HEK293 (cell line): Measurements from ENCODE around the gene TRPV5.

Experiments
- CTCF ChIA-PET: fragments of 350-600 bp; formaldehyde crosslinking; extraction: SDS; loops from one replicate; lab custom pipeline; 2021; ENCODE audit warnings: antibody characterized with exemption; lab: Yijun Ruan, JAX
- POLR2A ChIA-PET: fragments of 300-600 bp; formaldehyde crosslinking; extraction: SDS; loops from one replicate; lab custom pipeline; 2020; ENCODE audit warnings: antibody characterized with exemption, inconsistent platforms; lab: Yijun Ruan, JAX
- H3K27ac ChIP-seq: fragments of 200-500 bp; sonication (Bioruptor generic); 2 replicates; pipeline ENCODE4 v1.5.1; 2014; ENCODE audit warnings: low read depth, low read length, control low read depth, inconsistent platforms; ENCODE audit errors: extremely low read depth
- H3K36me3 ChIP-seq, 2 experiments: fragments of 200-500 bp in 1 of 2; sonication (Bioruptor generic) in 1 of 2; 1 replicate in 1 of 2; 2 replicates in 1 of 2; pipeline ENCODE4 v1.5.1; 2014 to 2017; ENCODE audit warnings: inconsistent platforms in 2 of 2, low read length in 2 of 2; ENCODE audit not compliant: control insufficient read depth in 2 of 2, insufficient read depth in 1 of 2
- H3K4me1 ChIP-seq: fragments of 200-500 bp; sonication (Bioruptor generic); 2 replicates; pipeline ENCODE4 v1.5.1; 2014; ENCODE audit warnings: mild to moderate bottlenecking, low read length, inconsistent platforms; ENCODE audit not compliant: control insufficient read depth, insufficient read depth
- H3K4me3 ChIP-seq: 2 replicates; pipeline ENCODE4 v1.5.1; 2011; ENCODE audit warnings: low read depth, mild to moderate bottlenecking, control low read depth, low read length, moderate library complexity
- H3K9me3 ChIP-seq: fragments of 200-500 bp; sonication (Bioruptor generic); 2 replicates; pipeline ENCODE4 v1.5.1; 2014; ENCODE audit warnings: low read depth, low read length, inconsistent platforms; ENCODE audit not compliant: control insufficient read depth, insufficient read depth
- BCL11A ChIP-seq: fragments of 450-650 bp; formaldehyde crosslinking; IDR thresholded peaks from 2 replicates; pipeline ENCODE4 v1.5.1; 2016; ENCODE audit warnings: low read depth, missing biosample characterization, missing genetic modification characterization
- KLF7 ChIP-seq: fragments of 450-650 bp; formaldehyde crosslinking; IDR thresholded peaks from 2 replicates; pipeline ENCODE4 v1.5.1; 2016; ENCODE audit warnings: missing biosample characterization, missing genetic modification characterization, borderline replicate concordance
- MYNN ChIP-seq: fragments of 450-650 bp; formaldehyde crosslinking; IDR thresholded peaks from 2 replicates; pipeline ENCODE4 v1.5.1; 2016; ENCODE audit warnings: missing biosample characterization, missing genetic modification characterization, borderline replicate concordance
- SCRT1 ChIP-seq: fragments of 450-650 bp; formaldehyde crosslinking; IDR thresholded peaks from 2 replicates; pipeline ENCODE4 v1.5.1; 2016; ENCODE audit warnings: missing biosample characterization, missing genetic modification characterization, borderline replicate concordance
- SP3 ChIP-seq: fragments of 450-650 bp; formaldehyde crosslinking; IDR thresholded peaks from 2 replicates; pipeline ENCODE4 v1.5.1; 2016; ENCODE audit warnings: missing biosample characterization, missing genetic modification characterization
- ZFP41 ChIP-seq: fragments of 450-650 bp; formaldehyde crosslinking; IDR thresholded peaks from 2 replicates; pipeline ENCODE4 v1.5.1; 2016; ENCODE audit warnings: missing biosample characterization, missing genetic modification characterization, borderline replicate concordance
- ZNF18 ChIP-seq: fragments of 450-650 bp; formaldehyde crosslinking; IDR thresholded peaks from 2 replicates; pipeline ENCODE4 v1.5.1; 2016; ENCODE audit warnings: missing biosample characterization, missing genetic modification characterization
- ZNF184 ChIP-seq: fragments of 450-650 bp; IDR thresholded peaks from 2 replicates; pipeline ENCODE4 v1.5.1; 2018; ENCODE audit warnings: missing biosample characterization, mild to moderate bottlenecking, missing genetic modification characterization
- ZNF2 ChIP-seq: fragments of 450-650 bp; formaldehyde crosslinking; IDR thresholded peaks from 2 replicates; pipeline ENCODE4 v1.5.1; 2016; ENCODE audit warnings: missing biosample characterization, missing genetic modification characterization
- ZNF214 ChIP-seq: fragments of 450-650 bp; formaldehyde crosslinking; IDR thresholded peaks from 2 replicates; pipeline ENCODE4 v1.5.1; 2017; ENCODE audit warnings: missing biosample characterization, mild to moderate bottlenecking, missing genetic modification characterization, borderline replicate concordance
- ZNF514 ChIP-seq: fragments of 450-650 bp; formaldehyde crosslinking; IDR thresholded peaks from 2 replicates; pipeline ENCODE4 v1.5.1; 2016; ENCODE audit warnings: missing biosample characterization, missing genetic modification characterization
- ZNF560 ChIP-seq: fragments of 450-650 bp; formaldehyde crosslinking; IDR thresholded peaks from 2 replicates; pipeline ENCODE4 v1.5.1; 2017; ENCODE audit warnings: missing biosample characterization, missing genetic modification characterization, borderline replicate concordance
- ZNF561 ChIP-seq: fragments of 450-650 bp; IDR thresholded peaks from 2 replicates; pipeline ENCODE4 v1.5.1; 2018; ENCODE audit warnings: missing biosample characterization, missing genetic modification characterization, borderline replicate concordance
- ZNF623 ChIP-seq: fragments of 450-650 bp; formaldehyde crosslinking; IDR thresholded peaks from 2 replicates; pipeline ENCODE4 v1.5.1; 2016; ENCODE audit warnings: missing biosample characterization, missing genetic modification characterization
- ZNF658 ChIP-seq: fragments of 450-650 bp; formaldehyde crosslinking; IDR thresholded peaks from 2 replicates; pipeline ENCODE4; 2016; ENCODE audit warnings: missing biosample characterization, missing genetic modification characterization
- ZNF837 ChIP-seq: fragments of 450-650 bp; formaldehyde crosslinking; IDR thresholded peaks from 2 replicates; pipeline ENCODE4 v1.5.1; 2016; ENCODE audit warnings: missing biosample characterization, missing genetic modification characterization
- ZNF843 ChIP-seq: fragments of 450-650 bp; formaldehyde crosslinking; IDR thresholded peaks from 2 replicates; pipeline ENCODE4 v1.5.1; 2016; ENCODE audit warnings: missing biosample characterization, missing genetic modification characterization
- ZSCAN5A ChIP-seq: fragments of 450-650 bp; formaldehyde crosslinking; IDR thresholded peaks from 2 replicates; pipeline ENCODE4 v1.5.1; 2016; ENCODE audit warnings: missing biosample characterization, missing genetic modification characterization
- TF ChIP-seq, protein P1 (sequence below): fragments of 450-650 bp; formaldehyde crosslinking; IDR thresholded peaks from 2 replicates; pipeline ENCODE4 v1.5.1; 2017; ENCODE audit warnings: missing biosample characterization, missing genetic modification characterization
- TF ChIP-seq, protein P2 (sequence below): fragments of 450-650 bp; formaldehyde crosslinking; IDR thresholded peaks from 2 replicates; pipeline ENCODE4 v1.5.1; 2016; ENCODE audit warnings: missing biosample characterization, missing genetic modification characterization
- TF ChIP-seq, protein P3 (sequence below): fragments of 450-650 bp; formaldehyde crosslinking; conservative IDR thresholded peaks from 2 replicates; pipeline ENCODE4 v1.5.1; 2016; ENCODE audit warnings: low read depth, missing biosample characterization, missing genetic modification characterization

Gene TRPV5

DNA sequence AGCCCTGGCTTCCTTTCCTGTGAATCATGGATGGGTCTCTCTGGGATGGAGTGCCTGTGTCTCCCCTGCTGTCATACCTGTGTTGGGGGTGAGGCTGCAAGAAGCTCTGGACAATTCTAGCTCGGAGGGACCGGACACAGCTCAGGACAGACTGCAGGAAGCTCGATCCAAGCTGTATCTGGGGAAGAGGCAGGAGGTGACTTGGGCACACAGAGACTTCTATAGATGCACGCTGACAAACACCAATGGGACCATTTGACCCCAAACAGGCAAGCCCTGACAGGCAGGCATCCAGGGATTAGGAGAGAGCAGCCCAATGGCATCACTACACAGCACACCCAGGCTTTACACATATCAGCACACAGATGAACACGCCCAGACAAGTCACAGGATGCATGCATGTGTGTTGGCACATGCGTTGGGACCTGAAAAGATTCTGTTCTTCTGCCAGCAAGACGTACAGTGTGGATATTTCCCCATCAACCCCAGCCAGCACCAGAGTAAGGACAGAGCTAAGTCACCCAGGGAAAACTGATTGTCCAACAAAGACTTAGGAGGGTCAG lies 10.2 kb upstream of the TRPV5 start (continued):
- TF ChIP-seq SCRT1 (tag by site-specific recombination) = no peak
- TF ChIP-seq MYNN (tag by site-specific recombination) = no peak
- TF ChIP-seq ZNF843 (tag by site-specific recombination) = no peak
- TF ChIP-seq ZNF184 (tag by site-specific recombination) = no peak
- TF ChIP-seq, protein P1, sequence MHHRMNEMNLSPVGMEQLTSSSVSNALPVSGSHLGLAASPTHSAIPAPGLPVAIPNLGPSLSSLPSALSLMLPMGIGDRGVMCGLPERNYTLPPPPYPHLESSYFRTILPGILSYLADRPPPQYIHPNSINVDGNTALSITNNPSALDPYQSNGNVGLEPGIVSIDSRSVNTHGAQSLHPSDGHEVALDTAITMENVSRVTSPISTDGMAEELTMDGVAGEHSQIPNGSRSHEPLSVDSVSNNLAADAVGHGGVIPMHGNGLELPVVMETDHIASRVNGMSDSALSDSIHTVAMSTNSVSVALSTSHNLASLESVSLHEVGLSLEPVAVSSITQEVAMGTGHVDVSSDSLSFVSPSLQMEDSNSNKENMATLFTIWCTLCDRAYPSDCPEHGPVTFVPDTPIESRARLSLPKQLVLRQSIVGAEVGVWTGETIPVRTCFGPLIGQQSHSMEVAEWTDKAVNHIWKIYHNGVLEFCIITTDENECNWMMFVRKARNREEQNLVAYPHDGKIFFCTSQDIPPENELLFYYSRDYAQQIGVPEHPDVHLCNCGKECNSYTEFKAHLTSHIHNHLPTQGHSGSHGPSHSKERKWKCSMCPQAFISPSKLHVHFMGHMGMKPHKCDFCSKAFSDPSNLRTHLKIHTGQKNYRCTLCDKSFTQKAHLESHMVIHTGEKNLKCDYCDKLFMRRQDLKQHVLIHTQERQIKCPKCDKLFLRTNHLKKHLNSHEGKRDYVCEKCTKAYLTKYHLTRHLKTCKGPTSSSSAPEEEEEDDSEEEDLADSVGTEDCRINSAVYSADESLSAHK (tag by site-specific recombination) = no peak
- no peak for TF ChIP-seq ZNF623
- TF ChIP-seq, all 188 proteins: peak for 0

- Histone ChIP-seq H3K4me3 (no peak overlapping the region), H3K4me1 (no peaks in the 10 kb centered on the region), H3K9me3 (no peaks in the 10 kb centered on the region), H3K36me3 (no peaks in the 10 kb centered on the region), H3K27ac (no peak overlapping the region)
- CTCF ChIA-PET = interaction anchor here (1.3 kb wide), 1 partner anchor 9 kb away, joined by 3 read pairs; no protein-coding TSS in a partner anchor
- POLR2A ChIA-PET = no interaction called here
- no peak for TF ChIP-seq KLF7 (tag by site-specific recombination)
- no peak for TF ChIP-seq SP3 (tag by site-specific recombination)
- TF ChIP-seq, protein P2, sequence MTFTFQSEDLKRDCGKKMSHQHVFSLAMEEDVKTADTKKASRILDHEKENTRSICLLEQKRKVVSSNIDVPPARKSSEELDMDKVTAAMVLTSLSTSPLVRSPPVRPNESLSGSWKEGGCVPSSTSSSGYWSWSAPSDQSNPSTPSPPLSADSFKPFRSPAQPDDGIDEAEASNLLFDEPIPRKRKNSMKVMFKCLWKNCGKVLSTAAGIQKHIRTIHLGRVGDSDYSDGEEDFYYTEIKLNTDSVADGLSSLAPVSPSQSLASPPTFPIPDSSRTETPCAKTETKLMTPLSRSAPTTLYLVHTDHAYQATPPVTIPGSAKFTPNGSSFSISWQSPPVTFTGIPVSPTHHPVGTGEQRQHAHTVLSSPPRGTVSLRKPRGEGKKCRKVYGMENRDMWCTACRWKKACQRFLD (tag by site-specific recombination) = no peak
- TF ChIP-seq BCL11A (tag by site-specific recombination) = no peak
- TF ChIP-seq ZNF837 = no peak
Measured at GRCh38 chr7:142942746-142943145, 9.2 kb upstream of the TRPV5 start.

DNA sequence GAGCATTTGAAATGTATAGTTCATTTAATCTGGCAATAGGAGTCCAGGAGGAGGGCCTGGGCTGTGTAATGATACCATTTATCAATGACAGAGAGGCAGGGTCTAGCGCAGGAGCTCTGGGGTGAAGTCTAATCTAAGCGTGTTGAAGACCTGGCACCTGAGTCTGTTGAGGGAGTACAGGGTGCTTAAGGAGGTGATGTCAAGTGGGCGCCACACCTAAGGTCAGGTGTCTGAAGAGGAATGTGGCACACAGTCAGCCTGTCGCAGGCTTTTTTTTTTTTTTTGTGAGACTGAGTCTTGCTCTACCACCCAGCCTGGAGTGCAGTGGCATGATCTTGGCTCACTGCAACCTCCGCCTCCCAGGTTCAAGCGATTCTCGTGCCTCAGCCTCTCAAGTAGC lies 8.0 kb upstream of the TRPV5 start:
- Histone ChIP-seq H3K4me3 (no peak overlapping the region), H3K36me3 (no peaks in the 10 kb centered on the region), H3K9me3 (no peaks in the 10 kb centered on the region), H3K27ac (no peak overlapping the region), H3K4me1 (no peaks in the 10 kb centered on the region)
- POLR2A ChIA-PET = no interaction called here
- CTCF ChIA-PET = interaction anchor here (1.3 kb wide), 1 partner anchor 11 kb away, joined by 3 read pairs; no protein-coding TSS in a partner anchor
- TF ChIP-seq ZNF658 (tag by site-specific recombination) = no peak
- TF ChIP-seq ZNF514 (tag by site-specific recombination) = no peak
- no peak for TF ChIP-seq ZNF214 (tag by site-specific recombination)
- TF ChIP-seq ZNF560 = no peak
- TF ChIP-seq ZFP41 (tag by site-specific recombination) = no peak
- TF ChIP-seq ZNF561 = no peak
- no peak for TF ChIP-seq ZSCAN5A (tag by site-specific recombination)
- TF ChIP-seq ZNF18 (tag by site-specific recombination) = no peak
- TF ChIP-seq ZNF2 (tag by site-specific recombination) = no peak
- TF ChIP-seq, protein P3, sequence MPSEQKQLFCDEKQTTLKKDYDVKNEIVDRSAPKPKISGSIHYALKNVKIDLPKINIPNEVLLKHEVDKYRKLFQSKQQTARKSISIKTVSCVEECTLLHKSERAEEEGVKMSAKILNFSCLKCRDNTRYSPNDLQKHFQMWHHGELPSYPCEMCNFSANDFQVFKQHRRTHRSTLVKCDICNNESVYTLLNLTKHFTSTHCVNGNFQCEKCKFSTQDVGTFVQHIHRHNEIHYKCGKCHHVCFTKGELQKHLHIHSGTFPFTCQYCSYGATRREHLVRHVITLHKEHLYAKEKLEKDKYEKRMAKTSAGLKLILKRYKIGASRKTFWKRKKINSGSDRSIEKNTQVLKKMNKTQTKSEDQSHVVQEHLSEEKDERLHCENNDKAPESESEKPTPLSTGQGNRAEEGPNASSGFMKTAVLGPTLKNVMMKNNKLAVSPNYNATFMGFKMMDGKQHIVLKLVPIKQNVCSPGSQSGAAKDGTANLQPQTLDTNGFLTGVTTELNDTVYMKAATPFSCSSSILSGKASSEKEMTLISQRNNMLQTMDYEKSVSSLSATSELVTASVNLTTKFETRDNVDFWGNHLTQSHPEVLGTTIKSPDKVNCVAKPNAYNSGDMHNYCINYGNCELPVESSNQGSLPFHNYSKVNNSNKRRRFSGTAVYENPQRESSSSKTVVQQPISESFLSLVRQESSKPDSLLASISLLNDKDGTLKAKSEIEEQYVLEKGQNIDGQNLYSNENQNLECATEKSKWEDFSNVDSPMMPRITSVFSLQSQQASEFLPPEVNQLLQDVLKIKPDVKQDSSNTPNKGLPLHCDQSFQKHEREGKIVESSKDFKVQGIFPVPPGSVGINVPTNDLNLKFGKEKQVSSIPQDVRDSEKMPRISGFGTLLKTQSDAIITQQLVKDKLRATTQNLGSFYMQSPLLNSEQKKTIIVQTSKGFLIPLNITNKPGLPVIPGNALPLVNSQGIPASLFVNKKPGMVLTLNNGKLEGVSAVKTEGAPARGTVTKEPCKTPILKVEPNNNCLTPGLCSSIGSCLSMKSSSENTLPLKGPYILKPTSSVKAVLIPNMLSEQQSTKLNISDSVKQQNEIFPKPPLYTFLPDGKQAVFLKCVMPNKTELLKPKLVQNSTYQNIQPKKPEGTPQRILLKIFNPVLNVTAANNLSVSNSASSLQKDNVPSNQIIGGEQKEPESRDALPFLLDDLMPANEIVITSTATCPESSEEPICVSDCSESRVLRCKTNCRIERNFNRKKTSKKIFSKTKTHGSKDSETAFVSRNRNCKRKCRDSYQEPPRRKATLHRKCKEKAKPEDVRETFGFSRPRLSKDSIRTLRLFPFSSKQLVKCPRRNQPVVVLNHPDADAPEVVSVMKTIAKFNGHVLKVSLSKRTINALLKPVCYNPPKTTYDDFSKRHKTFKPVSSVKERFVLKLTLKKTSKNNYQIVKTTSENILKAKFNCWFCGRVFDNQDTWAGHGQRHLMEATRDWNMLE (tag by site-specific recombination) = no peak
